HG03520 (cell line): ENCODE results near the gene WRAP53.
"Not testable (repeated sequence)": the region's sequence is repeated elsewhere in the genome, so short reads cannot be mapped to it uniquely, and the experiment has no call there.

ENCODE experiments used
- ATAC-seq: cut with Tn5 transposase; IDR thresholded peaks from one replicate; pipeline ENCODE4 v1.9.1; 2021; ENCODE audit warnings: mild to moderate bottlenecking, moderate library complexity; ENCODE audit not compliant: unreplicated experiment

WRAP53 gene

GRCh38 chr17:7687908-7688807 is at the start of gene WRAP53:
TSS of gene WRAP53 (plus strand) at chr17:7688477. CDS start at chr17:7688649, 172 bp downstream.
- ATAC-seq = peak; percentile 69

- ATAC-seq = no peak
These were observed 47.5 kb upstream of the WRAP53 start for GRCh38 chr17:7640783-7641182.

GRCh38 chr17:7641635-7642034 is 46.6 kb upstream of the WRAP53 start:
- ATAC-seq = not testable (repeated sequence)

GRCh38 chr17:7644775-7645174 is 43.5 kb upstream of the WRAP53 start:
- no peak for ATAC-seq

GRCh38 chr17:7646457-7646856 is 41.8 kb upstream of the WRAP53 start:
- ATAC-seq = no peak

- ATAC-seq = no peak
These were observed 41.3 kb upstream of the WRAP53 start for GRCh38 chr17:7647018-7647417.

GRCh38 chr17:7650509-7651096 is 37.7 kb upstream of the WRAP53 start, which contains the start of gene ATP1B2:
TSS of gene ATP1B2 (plus strand) at chr17:7650926. CDS start at chr17:7651519, 593 bp downstream.
- ATAC-seq = no peak

- ATAC-seq = no peak
These were observed 37.1 kb upstream of the WRAP53 start for GRCh38 chr17:7651097-7651664.

- no peak for ATAC-seq
These were observed 36.5 kb upstream of the WRAP53 start for GRCh38 chr17:7651665-7652387.

GRCh38 chr17:7652388-7653356 is 35.6 kb upstream of the WRAP53 start:
- ATAC-seq = no peak

GRCh38 chr17:7654832-7655540 is 33.3 kb upstream of the WRAP53 start:
- ATAC-seq = no peak

GRCh38 chr17:7655541-7655840 is 32.8 kb upstream of the WRAP53 start:
- no peak for ATAC-seq

GRCh38 chr17:7656958-7657609 is 31.2 kb upstream of the WRAP53 start:
- no peak for ATAC-seq

- no peak for ATAC-seq
These were observed 20.4 kb upstream of the WRAP53 start for GRCh38 chr17:7667656-7668406.

- no peak for ATAC-seq
These were observed 19.8 kb upstream of the WRAP53 start for GRCh38 chr17:7668482-7668881.

GRCh38 chr17:7673239-7673638 is 15.0 kb upstream of the WRAP53 start:
- ATAC-seq = no peak

- ATAC-seq = no peak
These were observed 13.3 kb upstream of the WRAP53 start for GRCh38 chr17:7674934-7675333.

- ATAC-seq = no peak
These were observed 11.7 kb upstream of the WRAP53 start for GRCh38 chr17:7676533-7676932.
